ENCODE measurements around the gene SMCO3. TPM values are rescaled to one million over a fixed set of nuclear protein-coding genes. Genes with fewer than 3 reads are reported as not detected.

Gene SMCO3
- total and polyA plus RNA-seq, 4 experiments from 2014 or later = 0.08 to 0.31 TPM; not detected in 2

DNA sequence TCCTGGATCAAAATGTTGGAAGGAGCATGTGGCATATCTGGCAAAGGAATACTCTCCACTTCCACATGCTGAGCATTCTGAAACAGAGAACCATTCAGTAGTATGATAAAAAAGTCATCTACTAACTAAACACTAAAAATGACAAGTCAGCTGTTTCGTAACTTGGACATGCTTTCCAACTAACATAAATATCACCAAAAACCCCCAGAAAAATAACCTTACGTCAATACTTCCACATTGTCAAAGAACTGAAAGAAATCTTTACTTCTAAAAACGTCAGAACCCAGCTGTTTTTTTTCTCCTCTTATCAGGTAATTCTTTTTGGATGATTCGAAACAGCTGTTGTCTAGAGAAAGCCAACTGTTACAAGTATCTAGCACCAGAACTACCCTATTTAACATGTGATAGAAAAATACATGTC, 18.9 kb downstream of the SMCO3 start:
- Mint-ChIP-seq H3K9me3 (no peaks in the 10 kb centered on the region), H3K27ac (no peak overlapping the region), H3K27me3 (no peaks in the 10 kb centered on the region), H3K36me3 (peaks cover 62 to 86% of the 10 kb centered on the region in 2 donors), H3K4me3 (no peak overlapping the region), H3K4me1 (peaks cover 0 to 5% (median 2%) of the 10 kb centered on the region in 4 donors)
- ChIA-PET POLR2A (ENCODE audit: partially characterized antibody) (interaction anchor here (0.7 to 5.4 kb wide), 3 partner anchors 9 to 23 kb away, joined by 3 to 66 read pairs (median 3); partner anchors contain the start of genes C12orf60 and WBP11), CTCF (ENCODE audit: partially characterized antibody) (interaction anchor here (0.9 to 1.6 kb wide), 2 partner anchors 17 to 25 kb away, joined by 4 to 7 read pairs; no protein-coding TSS in a partner anchor)
- no peak for DNase-seq
- intact Hi-C loops (cut with micrococcal nuclease) = no loop called here
- peaks cover 79% of the 10 kb centered on the region for H3K36me3 ChIP-seq (ENCODE audit: insufficient read depth, low read length)
- H3K4me1 ChIP-seq (ENCODE audit: insufficient read depth, low read length) = no peaks in the 10 kb centered on the region
- H3K27me3 ChIP-seq (ENCODE audit: insufficient read depth, low read length) = no peaks in the 10 kb centered on the region
- H3K4me3 ChIP-seq (ENCODE audit: low read length in 2 of 2) = no peak overlapping the region
- no peaks in the 10 kb centered on the region for H3K9me3 ChIP-seq (ENCODE audit: control insufficient read depth in 1 of 2, low read length in 2 of 2)
- H3K27ac ChIP-seq (ENCODE audit: low read depth, low read length) = no peak overlapping the region

- intact Hi-C loops (cut with micrococcal nuclease) = loop anchor here (1.0 kb wide), 1 partner anchor 10 kb away; no protein-coding TSS in a partner anchor
- Mint-ChIP-seq H3K9me3 (no peaks in the 10 kb centered on the region), H3K4me3 (no peak overlapping the region), H3K27ac (peak overlapping the region in 1 of 7 donors; percentile 17), H3K27me3 (no peaks in the 10 kb centered on the region), H3K36me3 (peaks cover 42 to 66% of the 10 kb centered on the region in 2 donors), H3K4me1 (peaks cover 0 to 6% (median under 1%) of the 10 kb centered on the region in 4 donors)
- Histone ChIP-seq H3K36me3 (ENCODE audit: insufficient read depth, low read length) (peaks cover 40% of the 10 kb centered on the region), H3K4me1 (ENCODE audit: insufficient read depth, low read length) (no peaks in the 10 kb centered on the region), H3K4me3 (ENCODE audit: low read length in 2 of 2) (no peak overlapping the region), H3K27me3 (ENCODE audit: insufficient read depth, low read length) (no peaks in the 10 kb centered on the region), H3K9me3 (ENCODE audit: control insufficient read depth in 1 of 2, low read length in 2 of 2) (no peaks in the 10 kb centered on the region), H3K27ac (ENCODE audit: low read depth, low read length) (no peak overlapping the region)
- CTCF ChIA-PET (ENCODE audit: partially characterized antibody) = interaction anchor here (2.2 to 2.4 kb wide), 2 partner anchors 10 to 15 kb away, joined by 8 to 20 read pairs; a partner anchor contains a TSS
- POLR2A ChIA-PET (ENCODE audit: partially characterized antibody) = interaction anchor here (1.6 kb wide), 1 partner anchor 17 kb away, joined by 7 read pairs; the partner anchor contains the start of genes C12orf60 and WBP11
- DNase-seq = no peak
Observed at GRCh38 chr12:14785568-14785967, 28.4 kb downstream of the SMCO3 start.

- Histone ChIP-seq H3K27me3 (ENCODE audit: insufficient read depth, low read length) (no peaks in the 10 kb centered on the region), H3K9me3 (ENCODE audit: control insufficient read depth in 1 of 2, low read length in 2 of 2) (no peaks in the 10 kb centered on the region), H3K4me1 (ENCODE audit: insufficient read depth, low read length) (no peaks in the 10 kb centered on the region), H3K36me3 (ENCODE audit: insufficient read depth, low read length) (peaks cover 29% of the 10 kb centered on the region), H3K27ac (ENCODE audit: low read depth, low read length) (no peak overlapping the region), H3K4me3 (ENCODE audit: low read length in 2 of 2) (no peak overlapping the region)
- Mint-ChIP-seq H3K36me3 (peaks cover 31 to 55% of the 10 kb centered on the region in 2 donors), H3K9me3 (no peaks in the 10 kb centered on the region), H3K4me1 (peaks cover 0 to 5% (median 3%) of the 10 kb centered on the region in 4 donors), H3K27me3 (no peaks in the 10 kb centered on the region), H3K4me3 (no peak overlapping the region), H3K27ac (peak overlapping the region in 2 of 7 donors; percentile 8 to 52)
- no peak for DNase-seq
- CTCF ChIA-PET (ENCODE audit: partially characterized antibody) = interaction anchor here (1.2 to 2.4 kb wide), 3 partner anchors 9 to 25 kb away, joined by 3 to 20 read pairs (median 8); a partner anchor contains a TSS
- intact Hi-C loops (cut with micrococcal nuclease) = no loop called here
- POLR2A ChIA-PET (ENCODE audit: partially characterized antibody) = interaction anchor here (1.6 to 2.5 kb wide), 4 partner anchors 10 to 18 kb away, joined by 7 to 23 read pairs (median 12); partner anchors contain the start of genes C12orf60 and WBP11
Observed at GRCh38 chr12:14784471-14784870, 29.5 kb downstream of the SMCO3 start.

- no peaks in the 10 kb centered on the region for H3K27me3 ChIP-seq (ENCODE audit: insufficient read depth, low read length)
- H3K27ac ChIP-seq (ENCODE audit: low read depth, low read length) = no peak overlapping the region
- H3K4me3 Mint-ChIP-seq = no peak overlapping the region
- H3K9me3 Mint-ChIP-seq = peaks cover 0 to 2% (median 0%) of the 10 kb centered on the region in 8 donors
- no peaks in the 10 kb centered on the region for H3K27me3 Mint-ChIP-seq
- peaks cover 0 to 5% (median 3%) of the 10 kb centered on the region in 4 donors for H3K4me1 Mint-ChIP-seq
- POLR2A ChIA-PET (ENCODE audit: partially characterized antibody) = interaction anchor here (1.7 to 5.4 kb wide), 5 partner anchors 8 to 20 kb away, joined by 7 to 41 read pairs (median 16); partner anchors contain the start of genes C12orf60 and WBP11
- no peak for DNase-seq
- H3K36me3 Mint-ChIP-seq = peaks cover 20 to 38% of the 10 kb centered on the region in 2 donors
- CTCF ChIA-PET (ENCODE audit: partially characterized antibody) = interaction anchor here (1.9 to 3.0 kb wide), 2 partner anchors 13 to 213 kb away, joined by 5 to 12 read pairs; no protein-coding TSS in a partner anchor
- H3K4me1 ChIP-seq (ENCODE audit: insufficient read depth, low read length) = no peaks in the 10 kb centered on the region
- no peaks in the 10 kb centered on the region for H3K9me3 ChIP-seq (ENCODE audit: control insufficient read depth in 1 of 2, low read length in 2 of 2)
- H3K27ac Mint-ChIP-seq = peak overlapping the region in 1 of 7 donors; percentile 30
- peaks cover 14% of the 10 kb centered on the region for H3K36me3 ChIP-seq (ENCODE audit: insufficient read depth, low read length)
- H3K4me3 ChIP-seq (ENCODE audit: low read length in 2 of 2) = no peak overlapping the region
- intact Hi-C loops (cut with micrococcal nuclease) = no loop called here
Observed at GRCh38 chr12:14782756-14783155, 31.2 kb downstream of the SMCO3 start.

DNA sequence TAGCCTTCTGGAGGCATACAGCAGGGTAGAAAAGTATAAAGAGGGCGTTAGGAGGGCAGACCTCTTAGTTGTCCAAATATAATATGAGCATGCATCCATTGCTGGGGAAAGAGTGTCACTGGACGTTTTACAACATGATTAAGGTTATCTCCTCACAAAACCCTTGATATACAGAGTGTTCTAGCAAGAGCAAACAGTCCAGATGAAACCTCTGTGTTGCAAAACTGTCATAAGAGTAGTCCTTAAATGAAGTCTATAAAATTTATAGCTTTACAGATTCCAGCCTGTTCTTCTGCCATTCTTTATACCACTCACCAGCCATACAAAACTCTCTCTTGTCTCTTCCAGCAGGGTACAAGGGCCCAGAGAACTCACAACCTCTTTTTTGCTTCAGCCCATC, 32.4 kb downstream of the SMCO3 start:
- no peak for DNase-seq
- H3K4me1 ChIP-seq (ENCODE audit: insufficient read depth, low read length) = no peaks in the 10 kb centered on the region
- intact Hi-C loops (cut with micrococcal nuclease) = no loop called here
- peaks cover 2% of the 10 kb centered on the region for H3K36me3 ChIP-seq (ENCODE audit: insufficient read depth, low read length)
- peaks cover 12 to 26% of the 10 kb centered on the region in 2 donors for H3K36me3 Mint-ChIP-seq
- H3K9me3 Mint-ChIP-seq = peaks cover 0 to 2% (median 0%) of the 10 kb centered on the region in 8 donors
- no peak overlapping the region for H3K27ac Mint-ChIP-seq
- H3K27ac ChIP-seq (ENCODE audit: low read depth, low read length) = no peak overlapping the region
- ChIA-PET CTCF (ENCODE audit: partially characterized antibody) (interaction anchor here (1.2 to 3.0 kb wide), 4 partner anchors 9 to 214 kb away, joined by 3 to 12 read pairs (median 4); a partner anchor contains a TSS), POLR2A (ENCODE audit: partially characterized antibody) (interaction anchor here (0.8 to 5.4 kb wide), 3 partner anchors 11 to 22 kb away, joined by 3 to 41 read pairs (median 7); partner anchors contain the start of genes C12orf60 and WBP11)
- peaks cover 3 to 9% (median 4%) of the 10 kb centered on the region in 4 donors for H3K4me1 Mint-ChIP-seq
- no peaks in the 10 kb centered on the region for H3K27me3 Mint-ChIP-seq
- H3K9me3 ChIP-seq (ENCODE audit: control insufficient read depth in 1 of 2, low read length in 2 of 2) = no peaks in the 10 kb centered on the region
- no peak overlapping the region for H3K4me3 Mint-ChIP-seq
- no peaks in the 10 kb centered on the region for H3K27me3 ChIP-seq (ENCODE audit: insufficient read depth, low read length)
- H3K4me3 ChIP-seq (ENCODE audit: low read length in 2 of 2) = no peak overlapping the region

- no peaks in the 10 kb centered on the region for H3K27me3 Mint-ChIP-seq
- Histone ChIP-seq H3K4me1 (ENCODE audit: insufficient read depth, low read length) (peaks cover 4% of the 10 kb centered on the region), H3K36me3 (ENCODE audit: insufficient read depth, low read length) (no peaks in the 10 kb centered on the region), H3K27ac (ENCODE audit: low read depth, low read length) (no peak overlapping the region), H3K27me3 (ENCODE audit: insufficient read depth, low read length) (no peaks in the 10 kb centered on the region), H3K9me3 (ENCODE audit: control insufficient read depth in 1 of 2, low read length in 2 of 2) (no peaks in the 10 kb centered on the region), H3K4me3 (ENCODE audit: low read length in 2 of 2) (no peak overlapping the region)
- peaks cover 11 to 19% of the 10 kb centered on the region in 2 donors for H3K36me3 Mint-ChIP-seq
- H3K9me3 Mint-ChIP-seq = peaks cover 0 to 2% (median 0%) of the 10 kb centered on the region in 8 donors
- CTCF ChIA-PET (ENCODE audit: partially characterized antibody) = interaction anchor here (1.2 to 3.0 kb wide), 4 partner anchors 8 to 215 kb away, joined by 3 to 12 read pairs (median 4); a partner anchor contains a TSS
- POLR2A ChIA-PET (ENCODE audit: partially characterized antibody) = interaction anchor here (1.0 to 5.4 kb wide), 2 partner anchors 10 to 23 kb away, joined by 3 to 41 read pairs; partner anchors contain the start of genes C12orf60 and WBP11
- DNase-seq = no peak
- intact Hi-C loops (cut with micrococcal nuclease) = no loop called here
- peaks cover 6 to 16% (median 10%) of the 10 kb centered on the region in 4 donors for H3K4me1 Mint-ChIP-seq
- no peak overlapping the region for H3K4me3 Mint-ChIP-seq
- H3K27ac Mint-ChIP-seq = no peak overlapping the region
Observed at GRCh38 chr12:14780859-14781258, 33.1 kb downstream of the SMCO3 start.

- Histone ChIP-seq H3K4me3 (ENCODE audit: low read length in 2 of 2) (no peak overlapping the region), H3K4me1 (ENCODE audit: insufficient read depth, low read length) (peaks cover 14% of the 10 kb centered on the region), H3K27me3 (ENCODE audit: insufficient read depth, low read length) (no peaks in the 10 kb centered on the region), H3K27ac (ENCODE audit: low read depth, low read length) (no peak overlapping the region), H3K9me3 (ENCODE audit: control insufficient read depth in 1 of 2, low read length in 2 of 2) (no peaks in the 10 kb centered on the region), H3K36me3 (ENCODE audit: insufficient read depth, low read length) (no peaks in the 10 kb centered on the region)
- ChIA-PET CTCF (ENCODE audit: partially characterized antibody) (interaction anchor here (1.4 to 3.0 kb wide), 2 partner anchors 10 to 13 kb away, joined by 4 to 12 read pairs; no protein-coding TSS in a partner anchor), POLR2A (ENCODE audit: partially characterized antibody) (interaction anchor here (5.4 kb wide), 1 partner anchor 9 kb away, joined by 41 read pairs; a partner anchor contains a TSS)
- Mint-ChIP-seq H3K27ac (no peak overlapping the region), H3K36me3 (peaks cover 9 to 15% of the 10 kb centered on the region in 2 donors), H3K4me3 (no peak overlapping the region), H3K27me3 (no peaks in the 10 kb centered on the region), H3K9me3 (peaks cover 0 to 2% (median 0%) of the 10 kb centered on the region in 8 donors), H3K4me1 (peaks cover 14 to 27% (median 20%) of the 10 kb centered on the region in 4 donors)
- intact Hi-C loops (cut with micrococcal nuclease) = no loop called here
- no peak for DNase-seq
Observed at GRCh38 chr12:14779834-14780233, 34.1 kb downstream of the SMCO3 start.
